Renal cortical epithelial cell (primary cell): ENCODE results near the gene SFXN5. TPM values are rescaled to one million over a fixed set of nuclear protein-coding genes. Genes with fewer than 3 reads are reported as not detected.
A peak's percentile ranks its signal among the peaks of the same experiment; 100 is the strongest.

ENCODE experiments used
- DNase-seq: peaks from one replicate; pipeline ENCODE4 v3.0.0-alpha.2; 2011; ENCODE audit warnings: low read depth
- total RNA-seq: library from RNA; depleted of rRNA; stranded (reverse); fragments of >200 nt; gene quantifications from 2 replicates; pipeline ENCODE4 v1.2.3, GENCODE V29; 2014

SFXN5 gene
- total RNA-seq, 1 donor from 2014 or later, result 16.0 TPM

GRCh38 chr2:72900191-72900825 is 171.2 kb downstream of the SFXN5 start:
- no peak for DNase-seq

GRCh38 chr2:72898585-72898906 is 173.0 kb downstream of the SFXN5 start:
- DNase-seq, result no peak

GRCh38 chr2:72897785-72898584 is 173.5 kb downstream of the SFXN5 start:
- no peak for DNase-seq

- peak; percentile 44 for DNase-seq
Observed at GRCh38 chr2:72896446-72896845, 175.1 kb downstream of the SFXN5 start.

- peak; percentile 54 for DNase-seq
Observed at GRCh38 chr2:72895759-72896281, 175.7 kb downstream of the SFXN5 start.

- DNase-seq, result no peak
Observed at GRCh38 chr2:72895154-72895553, 176.4 kb downstream of the SFXN5 start.

GRCh38 chr2:72894514-72894913 is 177.0 kb downstream of the SFXN5 start:
- DNase-seq, result no peak

GRCh38 chr2:72893594-72894319 is 177.8 kb downstream of the SFXN5 start:
- peak; percentile 53 for DNase-seq

- DNase-seq, result peak; percentile 57
Observed at GRCh38 chr2:72892506-72893173, 178.9 kb downstream of the SFXN5 start.

Other genes starting within 250 kb of the SFXN5 start
- 18.4 and 56.0 TPM in 2 replicates for gene EXOC6B, start 245.7 kb downstream of the SFXN5 start, total RNA-seq
- 51.7 and 62.2 TPM in 2 replicates for gene SPR, start 184.3 kb downstream of the SFXN5 start, total RNA-seq
- gene EMX1, start 154.2 kb downstream of the SFXN5 start, total RNA-seq, result 0.35 and 5.3 TPM in 2 replicates
- 43.4 and 102 TPM in 2 replicates for gene RAB11FIP5, start 41.2 kb upstream of the SFXN5 start, total RNA-seq
- gene NOTO, start 130.9 kb upstream of the SFXN5 start, total RNA-seq, result not detected in 2 replicates
- 21.2 and 25.2 TPM in 2 replicates for gene SMYD5, start 142.5 kb upstream of the SFXN5 start, total RNA-seq
- 5.8 and 13.7 TPM in 2 replicates for gene PRADC1, start 161.5 kb upstream of the SFXN5 start, total RNA-seq
- gene CCT7, start 162.6 kb upstream of the SFXN5 start, total RNA-seq, result 270 and 425 TPM in 2 replicates
- 3.6 and 6.3 TPM in 2 replicates for gene FBXO41, start 212.8 kb upstream of the SFXN5 start, total RNA-seq
- not detected in 2 replicates for gene EGR4, start 221.8 kb upstream of the SFXN5 start, total RNA-seq